BLaER1 treated with 17β-estradiol and CSF1 and Interleukin-3, amounts not matched to agents 10 nM and 100 nM (cell line): Measurements from ENCODE around the gene DUSP10.

Experiments
- H3K27ac ChIP-seq, 11 experiments: shearing (Covaris generic); formaldehyde crosslinking; 2 replicates each; pipeline ENCODE4 v1.8.1; 2022
- H3K27me3 ChIP-seq, 11 experiments: shearing (Covaris generic); formaldehyde crosslinking; 2 replicates each; pipeline ENCODE4 v1.8.1; 2022
- H3K36me3 ChIP-seq, 11 experiments: shearing (Covaris generic); formaldehyde crosslinking; 2 replicates each; pipeline ENCODE4 v1.8.1; 2022
- H3K4me1 ChIP-seq, 10 experiments: shearing (Covaris generic); formaldehyde crosslinking; 2 replicates each; pipeline ENCODE4 v1.8.1; 2022
- H3K4me2 ChIP-seq, 11 experiments: shearing (Covaris generic); formaldehyde crosslinking; 2 replicates each; pipeline ENCODE4 v1.8.1; 2022
- H3K4me3 ChIP-seq, 10 experiments: shearing (Covaris generic); formaldehyde crosslinking; 2 replicates each; pipeline ENCODE4 v1.8.1; 2022
- H3K9ac ChIP-seq, 11 experiments: shearing (Covaris generic); formaldehyde crosslinking; 2 replicates each; pipeline ENCODE4 v1.8.1; 2022
- H3K9me3 ChIP-seq, 11 experiments: shearing (Covaris generic); formaldehyde crosslinking; replicated peaks in 1 of 11; 2 replicates each; pipeline ENCODE4 v1.8.1; 2022
- H4K20me1 ChIP-seq, 11 experiments: shearing (Covaris generic); formaldehyde crosslinking; 2 replicates each; pipeline ENCODE4 v1.8.1; 2022
- Cebpa-rat ChIP-seq, 11 experiments: shearing (Covaris generic); IDR thresholded peaks; 2 replicates each; pipeline ENCODE4 v1.8.1; 2022

Gene DUSP10

GRCh38 chr1:221696027-221696426 lies 45.9 kb downstream of the DUSP10 start:
- H3K27me3 ChIP-seq = no peaks in the 10 kb centered on the region
- no peak overlapping the region for H3K4me3 ChIP-seq
- H4K20me1 ChIP-seq = no peaks in the 10 kb centered on the region
- peaks cover 0 to 14% (median 7%) of the 10 kb centered on the region in 11 experiments; a peak in 10 of 22 replicates for H3K9me3 ChIP-seq
- H3K4me1 ChIP-seq = peaks cover 0 to 55% (median 14%) of the 10 kb centered on the region in 10 experiments; a peak in 11 of 20 replicates
- H3K27ac ChIP-seq = no peak overlapping the region
- H3K4me2 ChIP-seq = peak overlapping the region in 2 of 11 experiments; percentile 47 to 72; a peak in 2 of 22 replicates
- TF ChIP-seq Cebpa-rat (IDR thresholded peaks at IDR 0.05) = no peak
- H3K9ac ChIP-seq = no peak overlapping the region
- peaks cover 0 to 8% (median 0%) of the 10 kb centered on the region in 11 experiments; a peak in 2 of 22 replicates for H3K36me3 ChIP-seq

GRCh38 chr1:221695301-221695700 lies 46.6 kb downstream of the DUSP10 start:
- Histone ChIP-seq H4K20me1 (no peaks in the 10 kb centered on the region), H3K9ac (no peak overlapping the region), H3K27ac (no peak overlapping the region), H3K36me3 (peaks cover 0 to 8% (median 0%) of the 10 kb centered on the region in 11 experiments; a peak in 2 of 22 replicates), H3K4me2 (0 out of 22 replicates have a peak overlapping the region, but pooled peaks of 1 of the 11 experiments have one; percentile 5), H3K27me3 (no peaks in the 10 kb centered on the region), H3K4me3 (no peak overlapping the region), H3K9me3 (peaks cover 0 to 14% (median 7%) of the 10 kb centered on the region in 11 experiments; a peak in 10 of 22 replicates), H3K4me1 (peaks cover 0 to 48% (median 14%) of the 10 kb centered on the region in 10 experiments; a peak in 11 of 20 replicates)
- no peak for TF ChIP-seq Cebpa-rat (IDR thresholded peaks at IDR 0.05)

- no peak for TF ChIP-seq Cebpa-rat (IDR thresholded peaks at IDR 0.05)
- Histone ChIP-seq H3K27ac (no peak overlapping the region), H3K9me3 (peaks cover 0 to 14% (median 7%) of the 10 kb centered on the region in 11 experiments; a peak in 10 of 22 replicates), H3K4me2 (peak overlapping the region in 2 of 11 experiments; percentile 2 to 20; a peak in 1 of 22 replicates), H3K4me3 (no peak overlapping the region), H4K20me1 (no peaks in the 10 kb centered on the region), H3K27me3 (no peaks in the 10 kb centered on the region), H3K4me1 (peaks cover 0 to 37% (median 8%) of the 10 kb centered on the region in 10 experiments; a peak in 11 of 20 replicates), H3K9ac (no peak overlapping the region), H3K36me3 (peaks cover 0 to 8% (median 0%) of the 10 kb centered on the region in 11 experiments; a peak in 2 of 22 replicates)
Measured at GRCh38 chr1:221694109-221694508, 47.8 kb downstream of the DUSP10 start.

- Histone ChIP-seq H3K4me1 (peaks cover 0 to 27% (median 4%) of the 10 kb centered on the region in 10 experiments; a peak in 9 of 20 replicates), H3K27me3 (no peaks in the 10 kb centered on the region), H3K4me3 (no peak overlapping the region), H4K20me1 (no peaks in the 10 kb centered on the region), H3K36me3 (peaks cover 0 to 5% (median 0%) of the 10 kb centered on the region in 11 experiments; a peak in 2 of 22 replicates), H3K27ac (no peak overlapping the region), H3K4me2 (no peak overlapping the region), H3K9ac (no peak overlapping the region), H3K9me3 (peaks cover 0 to 11% (median 7%) of the 10 kb centered on the region in 11 experiments; a peak in 10 of 22 replicates)
- TF ChIP-seq Cebpa-rat (IDR thresholded peaks at IDR 0.05) = no peak
Measured at GRCh38 chr1:221693087-221693486, 48.8 kb downstream of the DUSP10 start.

GRCh38 chr1:221692643-221693042 lies 49.2 kb downstream of the DUSP10 start:
- Histone ChIP-seq H3K9me3 (peaks cover 0 to 11% (median 7%) of the 10 kb centered on the region in 11 experiments; a peak in 10 of 22 replicates), H3K4me3 (no peak overlapping the region), H3K9ac (no peak overlapping the region), H3K36me3 (0 out of 22 replicates have a peak, but pooled peaks cover 0 to under 1% (median 0%) of the 10 kb centered on the region in 11 experiments), H3K4me2 (no peak overlapping the region), H4K20me1 (no peaks in the 10 kb centered on the region), H3K4me1 (peaks cover 0 to 22% (median 4%) of the 10 kb centered on the region in 10 experiments; a peak in 9 of 20 replicates), H3K27ac (no peak overlapping the region), H3K27me3 (no peaks in the 10 kb centered on the region)
- no peak for TF ChIP-seq Cebpa-rat (IDR thresholded peaks at IDR 0.05)

GRCh38 chr1:221691261-221691660 lies 50.6 kb downstream of the DUSP10 start:
- Histone ChIP-seq H3K27ac (no peak overlapping the region), H3K9me3 (peaks cover 0 to 11% (median 7%) of the 10 kb centered on the region in 11 experiments; a peak in 10 of 22 replicates), H3K27me3 (no peaks in the 10 kb centered on the region), H3K4me1 (peaks cover 0 to 9% (median 0%) of the 10 kb centered on the region in 10 experiments; a peak in 4 of 20 replicates), H3K4me3 (no peak overlapping the region), H3K4me2 (no peak overlapping the region), H4K20me1 (no peaks in the 10 kb centered on the region), H3K36me3 (no peaks in the 10 kb centered on the region), H3K9ac (no peak overlapping the region)
- no peak for TF ChIP-seq Cebpa-rat (IDR thresholded peaks at IDR 0.05)

- H3K27ac ChIP-seq = no peak overlapping the region
- no peak for TF ChIP-seq Cebpa-rat (IDR thresholded peaks at IDR 0.05)
- H4K20me1 ChIP-seq = no peaks in the 10 kb centered on the region
- no peak overlapping the region for H3K4me3 ChIP-seq
- no peak overlapping the region for H3K4me2 ChIP-seq
- H3K36me3 ChIP-seq = no peaks in the 10 kb centered on the region
- H3K9ac ChIP-seq = no peak overlapping the region
- peaks cover 0 to 11% (median 7%) of the 10 kb centered on the region in 11 experiments; a peak in 10 of 22 replicates for H3K9me3 ChIP-seq
- H3K4me1 ChIP-seq = peaks cover 0 to 7% (median 0%) of the 10 kb centered on the region in 10 experiments; a peak in 4 of 20 replicates
- H3K27me3 ChIP-seq = no peaks in the 10 kb centered on the region
Measured at GRCh38 chr1:221690858-221691257, 51.0 kb downstream of the DUSP10 start.

GRCh38 chr1:221689138-221689537 lies 52.8 kb downstream of the DUSP10 start:
- no peak overlapping the region for H3K4me3 ChIP-seq
- no peak for TF ChIP-seq Cebpa-rat (IDR thresholded peaks at IDR 0.05)
- H3K27ac ChIP-seq = no peak overlapping the region
- H4K20me1 ChIP-seq = no peaks in the 10 kb centered on the region
- peaks cover 0 to 11% (median 7%) of the 10 kb centered on the region in 11 experiments; a peak in 10 of 22 replicates for H3K9me3 ChIP-seq
- no peak overlapping the region for H3K4me2 ChIP-seq
- peaks cover 0 to 6% (median 0%) of the 10 kb centered on the region in 10 experiments; a peak in 3 of 20 replicates for H3K4me1 ChIP-seq
- H3K27me3 ChIP-seq = no peaks in the 10 kb centered on the region
- no peak overlapping the region for H3K9ac ChIP-seq
- H3K36me3 ChIP-seq = no peaks in the 10 kb centered on the region

GRCh38 chr1:221688488-221688843 lies 53.4 kb downstream of the DUSP10 start:
- no peaks in the 10 kb centered on the region for H3K4me1 ChIP-seq
- H3K27me3 ChIP-seq = no peaks in the 10 kb centered on the region
- 0 out of 22 replicates have a peak overlapping the region, but pooled peaks of 1 of the 11 experiments have one; percentile 4 for H3K27ac ChIP-seq
- H3K36me3 ChIP-seq = no peaks in the 10 kb centered on the region
- H3K4me2 ChIP-seq = no peak overlapping the region; a peak in 1 of 22 replicates
- H3K9ac ChIP-seq = no peak overlapping the region
- TF ChIP-seq Cebpa-rat (IDR thresholded peaks at IDR 0.05) = no peak
- no peak overlapping the region for H3K4me3 ChIP-seq
- peaks cover 0 to 7% (median 4%) of the 10 kb centered on the region in 11 experiments; a peak in 10 of 22 replicates for H3K9me3 ChIP-seq
- no peaks in the 10 kb centered on the region for H4K20me1 ChIP-seq
